Stimulated activated CD4-positive, alpha-beta T cell treated with anti-CD3 and anti-CD28 coated beads, Interleukin-12 subunit alpha, Interleukin-12 subunit beta, amount 100 ng/mL, for 48 hours (primary cell): Measurements from ENCODE around the gene MAGI3.
"Not testable (repeated sequence)": the region's sequence is repeated elsewhere in the genome, so short reads cannot be mapped to it uniquely, and the experiment has no call there.

Experiments used
- DNase-seq, 3 donors: peaks; one replicate each; pipeline ENCODE4 v3.0.0-alpha.2; 2020; ENCODE audit warnings: low read depth in 2 of 3, low spot score in 1 of 3

MAGI3 gene

GRCh38 chr1:113557187-113557586 is 166.9 kb downstream of the MAGI3 start:
- DNase-seq = no peak

GRCh38 chr1:113565621-113566020 is 175.3 kb downstream of the MAGI3 start:
- no peak for DNase-seq

GRCh38 chr1:113567427-113567826 is 177.1 kb downstream of the MAGI3 start:
- DNase-seq = no peak

- not testable (repeated sequence) for DNase-seq
Measured at GRCh38 chr1:113575744-113576260, 185.5 kb downstream of the MAGI3 start.

GRCh38 chr1:113576271-113576670 is 186.0 kb downstream of the MAGI3 start:
- no peak for DNase-seq

GRCh38 chr1:113579256-113580018 is 189.1 kb downstream of the MAGI3 start:
- no peak for DNase-seq

GRCh38 chr1:113581323-113581722 is 191.0 kb downstream of the MAGI3 start:
- no peak for DNase-seq

- DNase-seq = no peak
Measured at GRCh38 chr1:113582084-113582483, 191.8 kb downstream of the MAGI3 start.

- DNase-seq = no peak
Measured at GRCh38 chr1:113587475-113587874, 197.2 kb downstream of the MAGI3 start.

GRCh38 chr1:113592230-113592629 is 201.9 kb downstream of the MAGI3 start:
- DNase-seq = no peak

GRCh38 chr1:113593550-113594297 is 203.4 kb downstream of the MAGI3 start:
- DNase-seq = no peak

- not testable (repeated sequence) for DNase-seq
Measured at GRCh38 chr1:113604466-113604865, 214.2 kb downstream of the MAGI3 start.

GRCh38 chr1:113605146-113605545 is 214.8 kb downstream of the MAGI3 start:
- no peak for DNase-seq

- DNase-seq = no peak
Measured at GRCh38 chr1:113608399-113608798, 218.1 kb downstream of the MAGI3 start.

- DNase-seq = no peak
Measured at GRCh38 chr1:113610372-113610771, 220.1 kb downstream of the MAGI3 start.

- DNase-seq = no peak
Measured at GRCh38 chr1:113615425-113615824, 225.1 kb downstream of the MAGI3 start.

- DNase-seq = no peak
Measured at GRCh38 chr1:113616156-113616555, 225.8 kb downstream of the MAGI3 start.

- no peak for DNase-seq
Measured at GRCh38 chr1:113617438-113618141, 227.3 kb downstream of the MAGI3 start.

GRCh38 chr1:113628997-113629396 is 238.7 kb downstream of the MAGI3 start:
- no peak for DNase-seq

- DNase-seq = no peak
Measured at GRCh38 chr1:113630340-113631327, 240.3 kb downstream of the MAGI3 start.
